Gastroesophageal sphincter (tissue), 4 donors: ENCODE data around the gene SRGN. TPM values are rescaled to one million over a fixed set of nuclear protein-coding genes. Genes with fewer than 3 reads are reported as not detected.
"Not testable (repeated sequence)": the region's sequence is repeated elsewhere in the genome, so short reads cannot be mapped to it uniquely, and the experiment has no call there.

Source experiments
- ATAC-seq: fragments of 150-250 bp; one replicate; pipeline ENCODE4 v1.9.1; 2016; ENCODE audit warnings: mild to moderate bottlenecking, moderate library complexity
- H3K27ac ChIP-seq, 4 donors: fragments of 200-600 bp; sonication (generic) in 3 of 4; 1 replicate in 3 of 4; 2 replicates in 1 of 4; pipeline ENCODE4 v1.5.1; 2016 to 2019
- H3K27me3 ChIP-seq: fragments of 200-600 bp; sonication (generic); one replicate; pipeline ENCODE4 v1.5.1; 2019
- H3K36me3 ChIP-seq, 2 donors: fragments of 200-600 bp; sonication (generic); one replicate each; pipeline ENCODE4 v1.5.1; 2019; ENCODE audit warnings: control low read depth in 1 of 2
- H3K4me1 ChIP-seq, 3 donors: fragments of 200-600 bp; sonication (generic); 1 replicate in 2 of 3; 2 replicates in 1 of 3; pipeline ENCODE4 v1.5.1; 2016 to 2019; ENCODE audit warnings: control low read depth in 2 of 3
- H3K4me3 ChIP-seq, 2 donors: fragments of 200-600 bp; sonication (generic); one replicate each; pipeline ENCODE4 v1.5.1; 2019; ENCODE audit warnings: mild to moderate bottlenecking in 1 of 2, moderate library complexity in 1 of 2
- H3K9me3 ChIP-seq, 3 donors: fragments of 200-600 bp; sonication (generic); one replicate each; pipeline ENCODE4 v1.5.1; 2017 to 2019; ENCODE audit warnings: control low read depth in 2 of 3
- CTCF ChIP-seq, 4 experiments: fragments of 200-600 bp in 2 of 4; fragments of 450-650 bp in 2 of 4; sonication (generic) in 1 of 4; IDR thresholded peaks; one replicate each; pipeline ENCODE4 v1.5.1; 2017 to 2019; ENCODE audit warnings: antibody characterized with exemption in 4 of 4, mild to moderate bottlenecking in 2 of 4, moderate library complexity in 2 of 4
- EP300 ChIP-seq: sonication (generic); formaldehyde crosslinking; IDR thresholded peaks from one replicate; pipeline ENCODE4 v1.6.1; 2017; ENCODE audit warnings: antibody characterized with exemption, mild to moderate bottlenecking
- POLR2A ChIP-seq, 2 donors: fragments of 450-650 bp; IDR thresholded peaks; one replicate each; pipeline ENCODE4 v1.6.1; 2017; ENCODE audit warnings: antibody characterized with exemption in 2 of 2, mild to moderate bottlenecking in 2 of 2, moderate library complexity in 1 of 2
- POLR2AphosphoS5 ChIP-seq: sonication (generic); formaldehyde crosslinking; IDR thresholded peaks from one replicate; pipeline ENCODE4 v1.6.1; 2017; ENCODE audit warnings: antibody characterized with exemption
- WGBS, 2 donors: methylation state at CpG; one replicate each; pipeline ENCODE4 v1.1.5; 2018; ENCODE audit warnings: low coverage in 1 of 2; 5-methylcytosine and 5-hydroxymethylcytosine counted together
- total RNA-seq, 4 donors: library from RNA; depleted of rRNA; stranded (reverse); fragments of >200 nt; gene quantifications; one replicate each; pipeline ENCODE4 v1.1.0, GENCODE V29; 2016

SRGN gene
- total RNA-seq, 4 donors from 2014 or later, result 14.9 to 143 (median 97.8) TPM

GRCh38 chr10:69125554-69125953, 37.7 kb downstream of the SRGN start:
- H3K27ac ChIP-seq, result no peak overlapping the region
- peak overlapping the region in 1 of 2 donors; percentile 98 for H3K4me3 ChIP-seq

GRCh38 chr10:69130251-69130650, 42.3 kb downstream of the SRGN start:
- WGBS, 2 donors, result 25 to 47% methylated on average over 2 of the region's 2 CpGs
- TF ChIP-seq CTCF (IDR thresholded peaks at IDR 0.05) (no peak), POLR2A (IDR thresholded peaks at IDR 0.05) (no peak), POLR2AphosphoS5 (no peak), EP300 (no peak)
- Histone ChIP-seq H3K9me3 (no peaks in the 10 kb centered on the region), H3K4me1 (peaks cover 0 to 50% (median 12%) of the 10 kb centered on the region in 3 donors), H3K36me3 (peaks cover 0 to 23% of the 10 kb centered on the region in 2 donors), H3K27me3 (no peaks in the 10 kb centered on the region), H3K27ac (no peak overlapping the region), H3K4me3 (no peak overlapping the region)
- no peak for ATAC-seq

More at GRCh38 chr10:69125554-69125953, 37.7 kb downstream of the SRGN start:
- Histone ChIP-seq H3K36me3 (no peaks in the 10 kb centered on the region), H3K4me1 (peaks cover 0 to 65% (median 15%) of the 10 kb centered on the region in 3 donors), H3K9me3 (no peaks in the 10 kb centered on the region), H3K27me3 (no peaks in the 10 kb centered on the region)
- WGBS, 2 donors, result 29 to 61% methylated on average over 1 of the region's 1 CpG
- ATAC-seq, result no peak
- TF ChIP-seq EP300 (no peak), POLR2A (IDR thresholded peaks at IDR 0.05) (no peak), POLR2AphosphoS5 (no peak), CTCF (IDR thresholded peaks at IDR 0.05) (no peak)

- no peak for ATAC-seq
- Histone ChIP-seq H3K27me3 (no peaks in the 10 kb centered on the region), H3K36me3 (peaks cover 0 to 36% of the 10 kb centered on the region in 2 donors), H3K4me1 (no peaks in the 10 kb centered on the region), H3K9me3 (no peaks in the 10 kb centered on the region), H3K4me3 (no peak overlapping the region), H3K27ac (no peak overlapping the region)
- TF ChIP-seq CTCF (IDR thresholded peaks at IDR 0.05) (no peak), POLR2AphosphoS5 (no peak), POLR2A (IDR thresholded peaks at IDR 0.05) (no peak), EP300 (no peak)
- 83 to 100% methylated on average over 1 to 2 of the region's 2 CpGs for WGBS, 2 donors
Measured at GRCh38 chr10:69139961-69140360, 52.1 kb downstream of the SRGN start.

- peaks cover 0 to 22% of the 10 kb centered on the region in 2 donors for H3K36me3 ChIP-seq
- H3K9me3 ChIP-seq, result no peaks in the 10 kb centered on the region
- no peak overlapping the region for H3K4me3 ChIP-seq
- ATAC-seq, result no peak
- H3K27me3 ChIP-seq, result no peaks in the 10 kb centered on the region
- no peak overlapping the region for H3K27ac ChIP-seq
- 75 to 88% methylated on average over 1 of the region's 1 CpG for WGBS, 2 donors
- TF ChIP-seq POLR2A (IDR thresholded peaks at IDR 0.05) (no peak), EP300 (no peak), CTCF (IDR thresholded peaks at IDR 0.05) (no peak), POLR2AphosphoS5 (no peak)
- no peaks in the 10 kb centered on the region for H3K4me1 ChIP-seq
Measured at GRCh38 chr10:69141304-69141703, 53.4 kb downstream of the SRGN start.

- H3K9me3 ChIP-seq, result not testable (repeated sequence)
Measured at GRCh38 chr10:69142074-69142473, 54.2 kb downstream of the SRGN start.

More at GRCh38 chr10:69142074-69142473, 54.2 kb downstream of the SRGN start:
- H3K4me3 ChIP-seq, H3K4me1 ChIP-seq, ATAC-seq, H3K27me3 ChIP-seq, H3K27ac ChIP-seq: not testable (repeated sequence)
- WGBS, 2 donors, result 80 to 92% methylated on average over 2 of the region's 3 CpGs
- H3K36me3 ChIP-seq, result peaks cover 0 to 15% of the 10 kb centered on the region in 2 donors
